HepG2 (cell line): ENCODE results near the gene APOD. TPM values are rescaled to one million over a fixed set of nuclear protein-coding genes. Genes with fewer than 3 reads are reported as not detected.

Experiments used
- ATAC-seq: fragments of 200-7000 bp; cut with Tn5 transposase; 3 replicates; pipeline ENCODE4 v1.9.1; 2020; ENCODE audit warnings: mild to moderate bottlenecking, moderate library complexity
- BruUV-seq: library from RNA; stranded (reverse); fragments of 400-500 nt; replicated peaks from 2 replicates; lab custom pipeline; 2021; lab: Mats Ljungman, UMichigan
- CTCF ChIA-PET: fragments of 300-600 bp; formaldehyde crosslinking; extraction: SDS; loops from one replicate; lab custom pipeline; 2021; ENCODE audit warnings: low total read pairs, inconsistent platforms, low intra/inter-chr PET ratio; lab: Yijun Ruan, JAX
- POLR2A ChIA-PET: fragments of 350-600 bp; sonication (Branson Sonifier 250); formaldehyde crosslinking; loops from one replicate; lab custom pipeline; 2020; ENCODE audit warnings: antibody characterized with exemption, inconsistent platforms; lab: Yijun Ruan, JAX
- DNase-seq: peaks from one replicate; pipeline ENCODE4 v3.0.0-alpha.2; 2015; ENCODE audit warnings: low spot score
- FAIRE-seq: peaks from 3 replicates; lab custom pipeline; 2011; peaks lifted over from hg19 to GRCh38; lab: Jason Lieb, UNC
- H2AFZ ChIP-seq: one replicate; pipeline ENCODE4 v1.6.1; 2011; ENCODE audit warnings: low read length, inconsistent platforms
- H3K27ac ChIP-seq: fragments of 300-600 bp; 3 replicates; pipeline ENCODE4 v1.8.0; 2011; ENCODE audit warnings: mixed run types, mild to moderate bottlenecking, mixed read lengths, low read length, inconsistent platforms; ENCODE audit not compliant: insufficient read depth; ENCODE audit errors: extremely low read length
- H3K27me3 ChIP-seq, 2 experiments: fragments of 200-600 bp in 1 of 2; 2 replicates in 1 of 2; 3 replicates in 1 of 2; pipeline versions ENCODE4 v1.6.0 to v1.8.0; 2011; ENCODE audit warnings: low read length in 2 of 2, mild to moderate bottlenecking in 2 of 2, moderate library complexity in 2 of 2, inconsistent platforms in 1 of 2; ENCODE audit not compliant: insufficient read depth in 2 of 2, control insufficient read depth in 1 of 2
- H3K36me3 ChIP-seq, 2 experiments: fragments of 200-600 bp in 1 of 2; replicated peaks in 1 of 2; 2 replicates in 1 of 2; 3 replicates in 1 of 2; pipeline versions ENCODE4 v1.5.1 to v1.8.0; 2011; ENCODE audit warnings: low read length in 2 of 2, inconsistent platforms in 1 of 2; ENCODE audit not compliant: insufficient read depth in 2 of 2, control insufficient read depth in 1 of 2
- H3K4me1 ChIP-seq: 2 replicates; pipeline ENCODE4 v1.5.1; 2012; ENCODE audit warnings: low read length, inconsistent platforms; ENCODE audit not compliant: insufficient read depth
- H3K4me2 ChIP-seq: 2 replicates; pipeline ENCODE4 v1.6.0; 2011; ENCODE audit warnings: low read depth, low read length, inconsistent platforms
- H3K4me3 ChIP-seq, 3 experiments: fragments of 200-600 bp in 1 of 3; sonication (generic), shearing (Covaris generic) in 1 of 3; replicated peaks in 1 of 3; 2 replicates each; pipeline ENCODE4 v1.5.1; 2011 to 2016; ENCODE audit warnings: low read length in 3 of 3, inconsistent platforms in 2 of 3, low read depth in 2 of 3, mild to moderate bottlenecking in 2 of 3, control low read depth in 1 of 3, mixed read lengths in 1 of 3; ENCODE audit not compliant: insufficient read depth in 1 of 3
- H3K79me2 ChIP-seq: one replicate; pipeline ENCODE4 v1.6.1; 2011; ENCODE audit warnings: low read length, inconsistent platforms; ENCODE audit not compliant: insufficient read depth
- H3K9ac ChIP-seq: 2 replicates; pipeline ENCODE4 v1.6.0; 2011; ENCODE audit warnings: mild to moderate bottlenecking, low read depth, low read length, inconsistent platforms; ENCODE audit not compliant: insufficient read depth
- H3K9me3 ChIP-seq: 2 replicates; pipeline ENCODE4 v1.5.1; 2012; ENCODE audit warnings: mild to moderate bottlenecking, low read length
- H4K20me1 ChIP-seq: 2 replicates; pipeline ENCODE4 v1.6.0; 2011; ENCODE audit warnings: inconsistent platforms, mild to moderate bottlenecking, low read length, moderate library complexity; ENCODE audit not compliant: insufficient read depth
- ATRX ChIP-seq: sonication (generic); formaldehyde crosslinking; IDR thresholded peaks from 2 replicates; pipeline ENCODE4 v1.4.0; 2020; ENCODE audit warnings: missing genetic modification reagents, borderline replicate concordance
- MIXL1 ChIP-seq: IDR thresholded peaks from 2 replicates; pipeline ENCODE4 v1.6.1; 2016
- POGZ ChIP-seq: sonication (generic); formaldehyde crosslinking; IDR thresholded peaks from 2 replicates; pipeline ENCODE4 v1.4.0; 2020; ENCODE audit warnings: mild to moderate bottlenecking, missing genetic modification reagents
- RAD21 ChIP-seq: fragments of 450-650 bp; formaldehyde crosslinking; IDR thresholded peaks from 2 replicates; pipeline ENCODE4 v1.5.0; 2020; ENCODE audit warnings: mild to moderate bottlenecking
- SMC3 ChIP-seq: IDR thresholded peaks from 2 replicates; pipeline ENCODE4 v1.6.1; 2011; ENCODE audit warnings: low read length, improper control_type of control experiment
- STAG1 ChIP-seq: sonication (generic); formaldehyde crosslinking; IDR thresholded peaks from 2 replicates; pipeline ENCODE4 v1.4.0; 2020; ENCODE audit warnings: missing genetic modification reagents
- ZNF24 ChIP-seq: fragments of 450-650 bp; IDR thresholded peaks from 2 replicates; pipeline ENCODE4 v1.6.1; 2017; ENCODE audit warnings: antibody characterized with exemption, mild to moderate bottlenecking
- WGBS: methylation state at CpG from one replicate; pipeline ENCODE4 v1.1.6; 2017; ENCODE audit warnings: low lambda C conversion rate; 5-methylcytosine and 5-hydroxymethylcytosine counted together
- in situ Hi-C: cut with HindIII; loops from 2 replicates; pipeline ENCODE4 v1.10.0; 2017; ENCODE audit warnings: low pct_unique_long_range_greater_than_20kb; ENCODE audit not compliant: extremely low pct_ligation_motif_present
- intact Hi-C: fragments of 100-400 bp; cut with micrococcal nuclease; formaldehyde crosslinking; loops from one replicate; pipeline ENCODE4 v1.10.0; 2022; ENCODE audit not compliant: unreplicated experiment
- polyA plus RNA-seq, 8 experiments: library from polyadenylated mRNA; depleted of rRNA in 3 of 8; stranded (reverse) in 7 of 8; unstranded in 1 of 8; fragments of >200 nt; fragmentation: Illumina TruSeq in 4 of 8; extraction: Trizol in 4 of 8; gene quantifications; 2 replicates each; pipeline versions ENCODE4 v1.2.1 to v1.2.3, GENCODE V29; 2011 to 2016; ENCODE audit warnings: low read depth in 4 of 8, missing spikeins in 1 of 8, mixed read lengths in 1 of 8; ENCODE audit not compliant: insufficient read depth in 1 of 8
- small RNA-seq, 3 experiments: library from RNA; depleted of rRNA; stranded (forward); fragments of <200 nt; gene quantifications; one replicate each; pipeline ENCODE3, GENCODE V24; 2012; ENCODE audit warnings: low read depth in 2 of 3, low replicate concordance in 1 of 3; ENCODE audit not compliant: insufficient read length in 3 of 3, insufficient read depth in 2 of 3
- total RNA-seq, 5 experiments: library from RNA; depleted of rRNA; stranded (reverse); fragments of >200 nt; fragmentation: Illumina TruSeq; extraction: Trizol; gene quantifications; 2 replicates each; pipeline ENCODE4 v1.2.3, GENCODE V29; 2016; ENCODE audit warnings: low read depth in 1 of 5
- TF ChIP-seq, protein P1 (sequence below): sonication (generic); formaldehyde crosslinking; IDR thresholded peaks from 2 replicates; pipeline ENCODE4 v1.5.0; 2020; ENCODE audit warnings: mild to moderate bottlenecking, missing genetic modification reagents, moderate library complexity
- TF ChIP-seq, protein P2 (sequence below): IDR thresholded peaks from 2 replicates; pipeline ENCODE4 v1.6.1; 2012; ENCODE audit warnings: low read depth, low read length, improper control_type of control experiment

APOD gene
- total and polyA plus RNA-seq, 2 of the 13 experiments (the other 11 are each of a cell fraction or from before 2014, with no cell fraction given), result not detected

DNA sequence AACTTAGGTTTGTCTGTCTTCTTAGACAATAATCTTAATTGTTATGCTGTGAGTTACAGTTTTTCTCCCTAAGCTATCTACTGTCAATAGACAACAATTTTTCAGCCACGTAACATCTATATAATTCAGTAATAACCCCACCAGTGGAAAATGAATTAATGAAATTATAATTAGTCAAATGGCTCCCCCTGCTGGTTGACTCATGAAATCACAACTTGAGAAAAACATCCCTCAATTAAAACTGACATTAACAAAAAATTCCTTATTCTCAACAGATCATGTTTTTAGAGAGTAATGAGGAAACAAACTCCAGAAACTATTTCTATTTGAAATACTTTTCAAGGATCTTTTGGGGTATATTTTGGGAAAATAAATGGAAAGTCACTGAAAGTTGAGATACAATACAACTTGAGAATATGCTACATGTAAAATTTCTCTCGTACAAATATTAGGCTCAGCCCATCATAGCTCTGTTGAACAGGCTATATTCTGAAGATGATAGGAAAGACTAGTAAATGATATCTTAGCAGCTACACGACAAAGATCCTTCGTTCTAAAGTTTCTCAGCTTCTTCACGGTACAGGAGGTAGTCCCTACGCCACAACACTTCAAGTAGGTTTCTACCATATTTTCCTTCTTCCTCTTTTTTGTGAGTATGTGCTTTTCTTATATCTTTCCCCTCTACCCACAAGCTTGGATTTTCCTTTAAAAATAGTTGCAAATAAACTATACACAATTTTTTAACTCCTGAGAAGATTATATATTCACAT lies 61.3 kb downstream of the APOD start:
- POLR2A ChIA-PET, result interaction anchor here (1.5 kb wide), 1 partner anchor 251 kb away, joined by 5 read pairs; the partner anchor contains the start of gene XXYLT1
- no peaks in the 10 kb centered on the region for H3K9me3 ChIP-seq
- TSS peak; percentile 36 for BruUV-seq
- intact Hi-C loops, result loop anchor here (1.0 to 10.0 kb wide), 3 partner anchors 78 to 838 kb away; partner anchors contain the start of genes ACAP2, FAM43A and XXYLT1
- H3K27ac ChIP-seq, result no peak overlapping the region
- no peak overlapping the region for H3K4me2 ChIP-seq
- H3K9ac ChIP-seq, result no peak overlapping the region
- H4K20me1 ChIP-seq, result no peaks in the 10 kb centered on the region
- no peak for FAIRE-seq
- no peak for DNase-seq
- TF ChIP-seq RAD21 (CRISPR knock-in tag) (peak; percentile 33; the same call in 1 of the 2 replicates), ZNF24 (peak; percentile 58; the same call in 1 of the 2 replicates), MIXL1 (CRISPR knock-in tag) (0 out of 2 replicates have a peak, but pooled peaks have one; percentile 26), STAG1 (CRISPR knock-in tag) (peak; percentile 73), ATRX (CRISPR knock-in tag) (no peak), POGZ (CRISPR knock-in tag) (no peak), SMC3 (peak; percentile 37)
- TF ChIP-seq, protein P1, sequence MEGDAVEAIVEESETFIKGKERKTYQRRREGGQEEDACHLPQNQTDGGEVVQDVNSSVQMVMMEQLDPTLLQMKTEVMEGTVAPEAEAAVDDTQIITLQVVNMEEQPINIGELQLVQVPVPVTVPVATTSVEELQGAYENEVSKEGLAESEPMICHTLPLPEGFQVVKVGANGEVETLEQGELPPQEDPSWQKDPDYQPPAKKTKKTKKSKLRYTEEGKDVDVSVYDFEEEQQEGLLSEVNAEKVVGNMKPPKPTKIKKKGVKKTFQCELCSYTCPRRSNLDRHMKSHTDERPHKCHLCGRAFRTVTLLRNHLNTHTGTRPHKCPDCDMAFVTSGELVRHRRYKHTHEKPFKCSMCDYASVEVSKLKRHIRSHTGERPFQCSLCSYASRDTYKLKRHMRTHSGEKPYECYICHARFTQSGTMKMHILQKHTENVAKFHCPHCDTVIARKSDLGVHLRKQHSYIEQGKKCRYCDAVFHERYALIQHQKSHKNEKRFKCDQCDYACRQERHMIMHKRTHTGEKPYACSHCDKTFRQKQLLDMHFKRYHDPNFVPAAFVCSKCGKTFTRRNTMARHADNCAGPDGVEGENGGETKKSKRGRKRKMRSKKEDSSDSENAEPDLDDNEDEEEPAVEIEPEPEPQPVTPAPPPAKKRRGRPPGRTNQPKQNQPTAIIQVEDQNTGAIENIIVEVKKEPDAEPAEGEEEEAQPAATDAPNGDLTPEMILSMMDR (CRISPR knock-in tag), result peak; percentile 60
- TF ChIP-seq, protein P2, sequence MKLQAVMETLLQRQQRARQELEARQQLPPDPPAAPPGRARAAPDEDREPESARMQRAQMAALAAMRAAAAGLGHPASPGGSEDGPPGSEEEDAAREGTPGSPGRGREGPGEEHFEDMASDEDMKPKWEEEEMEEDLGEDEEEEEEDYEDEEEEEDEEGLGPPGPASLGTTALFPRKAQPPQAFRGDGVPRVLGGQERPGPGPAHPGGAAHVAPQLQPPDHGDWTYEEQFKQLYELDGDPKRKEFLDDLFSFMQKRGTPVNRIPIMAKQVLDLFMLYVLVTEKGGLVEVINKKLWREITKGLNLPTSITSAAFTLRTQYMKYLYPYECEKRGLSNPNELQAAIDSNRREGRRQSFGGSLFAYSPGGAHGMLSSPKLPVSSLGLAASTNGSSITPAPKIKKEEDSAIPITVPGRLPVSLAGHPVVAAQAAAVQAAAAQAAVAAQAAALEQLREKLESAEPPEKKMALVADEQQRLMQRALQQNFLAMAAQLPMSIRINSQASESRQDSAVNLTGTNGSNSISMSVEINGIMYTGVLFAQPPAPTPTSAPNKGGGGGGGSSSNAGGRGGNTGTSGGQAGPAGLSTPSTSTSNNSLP, result peak; percentile 62; the same call in 1 of the 2 replicates
- TF ChIP-seq, all 625 proteins: peak for 7
- CTCF ChIA-PET, result interaction anchor here (3.4 kb wide), 1 partner anchor 251 kb away, joined by 55 read pairs; the partner anchor contains the start of gene XXYLT1
- in situ Hi-C loops, result no loop called here
- 93% methylated on average over 6 of the region's 6 CpGs for WGBS
- Histone ChIP-seq H3K79me2 (no peaks in the 10 kb centered on the region), H2AFZ (no peak overlapping the region), H3K4me1 (no peaks in the 10 kb centered on the region), H3K4me3 (no peak overlapping the region), H3K36me3 (peaks cover 11 to 34% of the 10 kb centered on the region in 2 experiments; a peak in 4 of 5 replicates), H3K27me3 (no peaks in the 10 kb centered on the region)
- no peak for ATAC-seq

Small RNA genes lying within 50 kb of the gene (small RNA-seq; reads per million reads assigned to genes)
- 0 reads per million in 3 experiments for gene RN7SL73P
- 0 reads per million in 3 experiments for gene RNU6ATAC24P

Other genes starting within 250 kb of the APOD start
- 23.9 and 32.2 TPM in 2 replicates for gene ACAP2, start 140.9 kb downstream of the APOD start, total RNA-seq (2016; rRNA removed; fragmentation: Illumina TruSeq; extraction: Trizol)
- 5.6 and 7.3 TPM in 2 replicates for gene ACAP2, start 140.9 kb downstream of the APOD start, polyA plus RNA-seq (2011; rRNA removed)
- gene PPP1R2, start 40.6 kb downstream of the APOD start, total RNA-seq (2016; rRNA removed; fragmentation: Illumina TruSeq; extraction: Trizol), result 36.5 and 65.6 TPM in 2 replicates
- gene PPP1R2, start 40.6 kb downstream of the APOD start, polyA plus RNA-seq (2011; rRNA removed), result 67.0 and 86.5 TPM in 2 replicates
- 0.24 TPM in 1 of 2 replicates, not detected in the other for gene MUC20, start 137.0 kb upstream of the APOD start, total RNA-seq (2016; rRNA removed; fragmentation: Illumina TruSeq; extraction: Trizol)
- 0.83 and 1.2 TPM in 2 replicates for gene MUC20, start 137.0 kb upstream of the APOD start, polyA plus RNA-seq (2011; rRNA removed)
- not detected in 2 replicates for gene MUC4, start 228.0 kb upstream of the APOD start, total RNA-seq (2016; rRNA removed; fragmentation: Illumina TruSeq; extraction: Trizol)
- 0.03 TPM in 1 of 2 replicates, not detected in the other for gene MUC4, start 228.0 kb upstream of the APOD start, polyA plus RNA-seq (2011; rRNA removed)